Muscle of leg (tissue), 11 donors: ENCODE results near the gene NRROS. TPM values are rescaled to one million over a fixed set of nuclear protein-coding genes. Genes with fewer than 3 reads are reported as not detected.

Source experiments
- DNase-seq: peaks from one replicate; pipeline ENCODE4 v3.0.0; 2013
- H3K27ac ChIP-seq: one replicate; pipeline ENCODE4 v1.5.1; 2013; ENCODE audit warnings: mild to moderate bottlenecking, low read length, control low read depth
- H3K27me3 ChIP-seq: one replicate; pipeline ENCODE4 v1.6.1; 2013; ENCODE audit warnings: low read length; ENCODE audit not compliant: control insufficient read depth, insufficient read depth
- H3K36me3 ChIP-seq: one replicate; pipeline ENCODE4 v1.6.1; 2013; ENCODE audit warnings: low read length; ENCODE audit not compliant: control insufficient read depth, insufficient read depth
- H3K4me1 ChIP-seq: one replicate; pipeline ENCODE4 v1.6.1; 2013; ENCODE audit warnings: low read length; ENCODE audit not compliant: control insufficient read depth, insufficient read depth
- H3K4me3 ChIP-seq: one replicate; pipeline ENCODE4 v1.5.1; 2013; ENCODE audit warnings: low read length, control low read depth
- H3K9me3 ChIP-seq: replicated peaks from 2 replicates; pipeline ENCODE4 v1.6.1; 2013; ENCODE audit warnings: low read depth, low read length; ENCODE audit not compliant: control insufficient read depth
- WGBS: methylation state at CpG from one replicate; pipeline ENCODE4 v1.1.5; 2013; ENCODE audit warnings: missing lambda C conversion rate; ENCODE audit not compliant: insufficient coverage; 5-methylcytosine and 5-hydroxymethylcytosine counted together
- polyA plus RNA-seq, 8 donors: library from polyadenylated mRNA; unstranded; fragments of 120-200 nt; gene quantifications; one replicate each; pipeline versions ENCODE4 v1.2.1 to v1.2.3, GENCODE V29; 2013; ENCODE audit warnings: inconsistent platforms in 1 of 8, low replicate concordance in 1 of 8; ENCODE audit not compliant: insufficient read length in 8 of 8, insufficient read depth in 1 of 8
- total RNA-seq: library from RNA; stranded (reverse); fragments of 120-200 nt; gene quantifications from one replicate; pipeline ENCODE4 v1.2.4, GENCODE V29; 2013

Gene NRROS
- total and polyA plus RNA-seq, 9 donors = 2.8 to 6.1 (median 5.1) TPM

DNA sequence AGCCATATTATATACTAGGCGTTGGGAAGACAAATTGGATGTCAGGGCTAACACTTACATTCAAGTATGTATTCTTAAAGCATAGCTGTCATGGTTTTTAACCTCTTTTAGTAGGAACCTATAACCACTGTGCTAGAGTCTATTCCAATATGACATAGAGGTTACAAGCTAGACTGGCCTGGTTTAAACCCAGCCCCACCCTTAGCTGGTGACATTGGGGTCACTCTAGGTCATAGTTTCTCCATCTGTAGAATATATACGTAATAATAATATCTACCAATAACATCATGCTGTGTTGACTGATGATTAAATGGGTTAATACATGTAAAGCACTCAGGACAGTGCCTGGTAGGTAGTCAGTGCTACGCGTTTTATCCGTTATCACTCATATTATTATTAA lies 16.7 kb downstream of the NRROS start:
- DNase-seq = no peak
- Histone ChIP-seq H3K4me1 (no peaks in the 10 kb centered on the region), H3K36me3 (no peaks in the 10 kb centered on the region), H3K27ac (no peak overlapping the region), H3K9me3 (no peaks in the 10 kb centered on the region), H3K4me3 (no peak overlapping the region), H3K27me3 (no peaks in the 10 kb centered on the region)
- no CpG with 5 or more reads among the region's 5 CpGs for WGBS

DNA sequence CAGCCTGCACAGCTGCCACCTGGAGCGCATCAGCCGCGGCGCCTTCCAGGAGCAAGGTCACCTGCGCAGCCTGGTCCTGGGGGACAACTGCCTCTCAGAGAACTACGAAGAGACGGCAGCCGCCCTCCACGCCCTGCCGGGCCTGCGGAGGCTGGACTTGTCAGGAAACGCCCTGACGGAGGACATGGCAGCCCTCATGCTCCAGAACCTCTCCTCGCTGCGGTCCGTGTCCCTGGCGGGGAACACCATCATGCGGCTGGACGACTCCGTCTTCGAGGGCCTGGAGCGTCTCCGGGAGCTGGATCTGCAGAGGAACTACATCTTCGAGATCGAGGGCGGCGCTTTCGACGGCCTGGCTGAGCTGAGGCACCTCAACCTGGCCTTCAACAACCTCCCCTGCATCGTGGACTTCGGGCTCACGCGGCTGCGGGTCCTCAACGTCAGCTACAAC lies 20.4 kb downstream of the NRROS start:
- 91% methylated on average over 35 of the region's 35 CpGs for WGBS
- peaks cover 2% of the 10 kb centered on the region for H3K36me3 ChIP-seq

DNA sequence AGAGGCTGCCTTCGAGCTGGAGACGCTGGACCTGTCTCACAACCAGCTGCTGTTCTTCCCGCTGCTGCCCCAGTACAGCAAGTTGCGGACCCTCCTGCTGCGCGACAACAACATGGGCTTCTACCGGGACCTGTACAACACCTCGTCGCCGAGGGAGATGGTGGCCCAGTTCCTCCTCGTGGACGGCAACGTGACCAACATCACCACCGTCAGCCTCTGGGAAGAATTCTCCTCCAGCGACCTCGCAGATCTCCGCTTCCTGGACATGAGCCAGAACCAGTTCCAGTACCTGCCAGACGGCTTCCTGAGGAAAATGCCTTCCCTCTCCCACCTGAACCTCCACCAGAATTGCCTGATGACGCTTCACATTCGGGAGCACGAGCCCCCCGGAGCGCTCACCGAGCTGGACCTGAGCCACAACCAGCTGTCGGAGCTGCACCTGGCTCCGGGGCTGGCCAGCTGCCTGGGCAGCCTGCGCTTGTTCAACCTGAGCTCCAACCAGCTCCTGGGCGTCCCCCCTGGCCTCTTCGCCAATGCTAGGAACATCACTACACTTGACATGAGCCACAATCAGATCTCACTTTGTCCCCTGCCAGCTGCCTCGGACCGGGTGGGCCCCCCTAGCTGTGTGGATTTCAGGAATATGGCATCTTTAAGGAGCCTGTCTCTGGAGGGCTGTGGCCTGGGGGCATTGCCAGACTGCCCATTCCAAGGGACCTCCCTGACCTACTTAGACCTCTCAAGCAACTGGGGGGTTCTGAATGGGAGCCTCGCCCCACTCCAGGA lies 21.1 kb downstream of the NRROS start:
- Histone ChIP-seq H3K4me3 (no peak overlapping the region), H3K4me1 (no peaks in the 10 kb centered on the region), H3K9me3 (no peaks in the 10 kb centered on the region), H3K36me3 (peaks cover 2% of the 10 kb centered on the region), H3K27me3 (no peaks in the 10 kb centered on the region), H3K27ac (no peak overlapping the region)
- no peak for DNase-seq
- 87% methylated on average over 29 of the region's 32 CpGs for WGBS

More for the DNA sequence above, 20.4 kb downstream of the NRROS start:
- Histone ChIP-seq H3K9me3 (no peaks in the 10 kb centered on the region), H3K4me1 (no peaks in the 10 kb centered on the region), H3K4me3 (no peak overlapping the region), H3K27me3 (no peaks in the 10 kb centered on the region), H3K27ac (no peak overlapping the region)
- no peak for DNase-seq

DNA sequence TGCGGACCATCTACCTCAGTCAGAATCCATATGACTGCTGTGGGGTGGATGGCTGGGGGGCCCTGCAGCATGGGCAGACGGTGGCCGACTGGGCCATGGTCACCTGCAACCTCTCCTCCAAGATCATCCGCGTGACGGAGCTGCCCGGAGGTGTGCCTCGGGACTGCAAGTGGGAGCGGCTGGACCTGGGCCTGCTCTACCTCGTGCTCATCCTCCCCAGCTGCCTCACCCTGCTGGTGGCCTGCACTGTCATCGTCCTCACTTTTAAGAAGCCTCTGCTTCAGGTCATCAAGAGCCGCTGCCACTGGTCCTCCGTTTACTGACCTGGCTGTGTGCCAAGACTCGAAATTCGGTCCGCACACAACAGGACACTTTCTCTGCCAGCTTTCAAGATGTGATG lies 21.9 kb downstream of the NRROS start:
- no peaks in the 10 kb centered on the region for H3K9me3 ChIP-seq
- DNase-seq = no peak
- peaks cover 7% of the 10 kb centered on the region for H3K4me1 ChIP-seq
- no peak overlapping the region for H3K4me3 ChIP-seq
- H3K27me3 ChIP-seq = no peaks in the 10 kb centered on the region
- no peak overlapping the region for H3K27ac ChIP-seq
- peaks cover 2% of the 10 kb centered on the region for H3K36me3 ChIP-seq
- WGBS = 85% methylated on average over 11 of the region's 16 CpGs

DNA sequence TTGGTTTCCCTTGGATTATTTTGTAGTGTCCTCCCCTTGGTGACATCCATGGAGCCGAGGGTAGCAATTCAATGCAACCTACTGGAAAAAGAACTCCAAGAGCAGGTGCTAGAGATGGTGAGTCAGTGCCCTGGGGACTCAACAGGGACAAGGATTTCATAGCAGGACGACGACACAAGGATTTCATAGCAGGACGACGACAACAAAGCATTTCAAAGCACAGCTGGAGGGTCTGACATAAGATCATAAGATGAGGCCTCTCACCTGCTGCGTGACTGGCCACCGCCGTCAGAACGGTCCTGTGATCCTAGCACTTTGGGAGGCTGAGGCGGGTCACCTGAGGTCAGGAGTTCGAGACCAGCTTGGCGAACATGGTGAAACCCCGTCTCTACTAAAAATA lies 22.5 kb downstream of the NRROS start:
- DNase-seq = no peak
- WGBS = 70% methylated on average over 11 of the region's 13 CpGs
- Histone ChIP-seq H3K4me1 (peaks cover 7% of the 10 kb centered on the region), H3K9me3 (no peaks in the 10 kb centered on the region), H3K4me3 (no peak overlapping the region), H3K27me3 (no peaks in the 10 kb centered on the region), H3K36me3 (peaks cover 2% of the 10 kb centered on the region), H3K27ac (no peak overlapping the region)

DNA sequence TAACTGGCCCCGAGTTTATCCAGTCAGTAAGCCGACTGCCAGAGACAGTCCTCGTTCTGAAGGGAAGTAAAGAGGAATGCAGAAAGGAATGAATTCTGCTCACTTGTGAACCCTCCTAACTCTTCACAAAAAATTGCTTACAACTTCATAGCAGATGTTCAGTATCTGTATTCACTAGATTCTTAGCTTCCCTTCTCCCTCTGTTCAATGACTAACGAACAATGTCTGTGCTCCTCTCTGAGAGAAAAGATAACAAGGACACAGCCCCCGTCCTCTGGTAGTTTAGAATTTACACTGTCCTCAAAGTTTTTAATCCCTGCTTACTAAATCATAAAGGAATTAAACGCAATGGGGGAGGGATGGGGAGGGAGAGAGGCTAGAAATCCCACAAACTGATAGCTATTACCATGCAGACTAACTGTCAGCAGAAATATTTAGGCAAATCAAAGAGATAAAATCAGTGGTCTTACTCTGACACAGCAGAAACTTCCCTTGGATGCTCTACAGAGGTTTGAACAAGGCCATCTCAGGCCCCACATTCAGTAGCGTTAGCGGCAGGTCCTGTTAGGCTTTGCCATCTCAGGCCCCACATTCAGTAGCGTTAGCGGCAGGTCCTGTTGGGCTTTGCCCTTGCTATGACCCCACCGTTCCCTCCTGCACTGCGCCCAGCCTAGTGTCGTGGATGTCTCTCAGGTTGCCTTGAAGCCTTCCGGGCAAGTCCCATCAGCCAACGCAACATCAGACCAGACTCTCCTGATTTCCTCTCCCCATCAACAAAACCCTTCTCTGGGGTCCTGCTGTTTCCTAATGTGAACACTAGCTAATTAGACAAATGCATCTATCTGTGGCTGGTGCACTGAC lies 23.4 kb downstream of the NRROS start:
- H3K4me3 ChIP-seq = no peak overlapping the region
- peaks cover 2% of the 10 kb centered on the region for H3K36me3 ChIP-seq
- H3K27me3 ChIP-seq = no peaks in the 10 kb centered on the region
- no peak overlapping the region for H3K27ac ChIP-seq
- WGBS = 66% methylated on average over 8 of the region's 15 CpGs
- peaks cover 7% of the 10 kb centered on the region for H3K4me1 ChIP-seq
- no peaks in the 10 kb centered on the region for H3K9me3 ChIP-seq
- DNase-seq = no peak

DNA sequence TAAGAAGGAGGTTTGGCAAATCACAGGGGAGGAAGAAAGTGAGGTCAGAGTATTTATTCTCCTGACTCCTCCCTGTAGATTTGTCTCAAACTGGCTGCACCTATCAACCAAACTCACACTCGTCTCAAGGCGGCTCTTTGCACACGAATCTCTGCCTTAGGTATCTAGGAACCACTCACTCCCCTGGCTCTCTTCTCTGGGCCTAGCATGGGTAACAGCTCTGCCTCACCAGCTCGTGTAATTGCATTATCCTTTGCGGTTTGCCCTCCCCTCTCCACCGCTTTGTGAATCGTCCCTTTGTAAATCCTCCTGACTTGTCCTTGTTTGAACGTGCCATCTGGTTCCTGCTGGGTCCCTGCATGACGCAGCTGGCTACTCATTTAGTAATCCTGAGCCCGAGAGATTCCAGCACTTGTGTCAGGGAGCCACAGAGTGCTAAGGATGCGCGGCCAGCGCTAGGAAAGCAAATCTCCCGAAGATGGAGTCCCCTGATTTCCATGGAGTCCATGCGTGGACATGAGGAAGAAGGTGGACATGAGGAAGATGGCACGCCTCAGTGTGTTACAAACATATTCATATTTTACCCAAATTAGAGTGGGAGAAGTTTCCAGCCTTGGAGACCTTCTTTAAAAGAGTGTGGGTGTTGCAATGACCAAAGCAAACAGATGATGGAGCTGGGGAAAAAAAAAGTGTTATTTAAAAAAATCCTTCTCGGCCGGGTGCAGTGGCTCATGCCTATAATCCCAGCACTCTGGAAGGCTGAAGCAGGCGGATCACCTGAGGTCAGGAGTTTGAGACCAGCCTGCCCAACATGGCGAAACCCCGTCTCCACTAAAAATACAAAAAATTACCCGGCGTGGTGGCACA lies 26.7 kb downstream of the NRROS start:
- peak overlapping the region; percentile 1 for H3K27ac ChIP-seq
- peaks cover 2% of the 10 kb centered on the region for H3K36me3 ChIP-seq
- peak; percentile 65 for DNase-seq
- no peaks in the 10 kb centered on the region for H3K27me3 ChIP-seq
- H3K9me3 ChIP-seq = no peaks in the 10 kb centered on the region
- H3K4me1 ChIP-seq = peaks cover 7% of the 10 kb centered on the region
- no peak overlapping the region for H3K4me3 ChIP-seq
- WGBS = 36% methylated on average over 15 of the region's 23 CpGs

DNA sequence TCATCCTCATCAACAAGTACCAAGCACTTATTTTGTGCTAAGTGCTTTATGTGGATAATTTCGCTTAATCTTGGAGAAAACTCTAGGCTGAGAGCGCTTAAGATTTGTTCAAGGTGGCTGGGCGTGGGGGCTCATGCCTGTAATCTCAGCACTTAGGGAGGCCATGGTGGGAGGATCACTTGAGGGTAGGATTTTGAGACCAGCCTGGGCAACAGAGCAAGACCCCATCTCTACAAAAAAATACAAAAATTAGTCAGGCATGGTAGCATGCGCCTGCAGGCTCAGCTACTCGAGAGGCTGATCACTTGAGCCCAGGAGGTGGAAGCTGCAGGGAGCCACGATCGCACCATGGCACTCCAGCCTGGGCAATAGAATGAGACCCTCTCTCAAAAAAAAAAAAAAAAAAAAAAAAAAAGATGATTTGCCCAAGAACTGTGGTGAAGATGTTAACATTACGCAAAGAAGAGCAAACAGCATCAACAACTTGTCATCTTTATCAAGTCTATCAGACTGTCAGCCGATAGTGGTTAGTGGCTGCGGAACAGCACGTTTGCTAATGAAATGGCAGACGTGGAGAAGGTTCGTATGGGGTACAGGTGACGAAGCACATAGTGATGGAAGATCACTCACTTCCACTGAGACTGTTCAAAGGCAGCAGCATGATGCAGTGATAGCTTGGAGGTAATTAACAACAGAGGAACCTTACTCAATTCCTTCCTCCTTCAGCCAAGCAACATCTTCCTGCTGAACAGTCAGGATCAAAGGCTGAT lies 27.7 kb downstream of the NRROS start:
- 100% methylated on average over 1 of the region's 14 CpGs for WGBS
- DNase-seq = no peak
- no peaks in the 10 kb centered on the region for H3K27me3 ChIP-seq
- no peaks in the 10 kb centered on the region for H3K9me3 ChIP-seq
- H3K36me3 ChIP-seq = no peaks in the 10 kb centered on the region
- H3K4me1 ChIP-seq = peaks cover 7% of the 10 kb centered on the region
- H3K4me3 ChIP-seq = no peak overlapping the region
- H3K27ac ChIP-seq = no peak overlapping the region

DNA sequence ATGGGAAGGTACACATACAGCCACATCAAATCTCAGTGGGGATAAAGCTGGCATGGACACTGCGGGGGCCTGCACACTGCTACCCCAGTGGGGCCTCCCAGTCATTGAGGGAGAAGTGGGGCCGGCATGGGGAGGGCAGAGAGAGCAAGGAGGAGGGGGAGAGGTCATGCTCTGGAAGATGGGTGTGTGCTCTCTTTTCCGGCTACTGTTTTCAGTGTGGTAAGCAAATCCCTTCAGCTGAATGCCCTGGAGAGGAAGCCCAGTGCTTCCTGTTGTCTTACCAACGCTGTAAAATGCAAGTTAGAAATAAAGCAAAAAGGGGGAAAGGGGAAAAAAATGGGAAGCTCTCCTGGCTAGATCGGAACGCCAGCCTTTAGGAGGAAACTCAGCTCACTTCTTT lies 30.8 kb downstream of the NRROS start:
- H3K36me3 ChIP-seq = no peaks in the 10 kb centered on the region
- no peaks in the 10 kb centered on the region for H3K9me3 ChIP-seq
- H3K27ac ChIP-seq = peak overlapping the region; percentile 55
- H3K4me1 ChIP-seq = peaks cover 7% of the 10 kb centered on the region
- H3K4me3 ChIP-seq = no peak overlapping the region
- DNase-seq = peak; percentile 73
- 14% methylated on average over 4 of the region's 6 CpGs for WGBS
- no peaks in the 10 kb centered on the region for H3K27me3 ChIP-seq
